Measurements from ENCODE around the gene PTPRN2. TPM values are rescaled to one million over a fixed set of nuclear protein-coding genes. Genes with fewer than 3 reads are reported as not detected.

PTPRN2 gene
- total and polyA plus RNA-seq, 2 of the 8 experiments (the other 6 are each of a cell fraction or from before 2014, with no cell fraction given): 2.6 to 4.5 TPM

- H3K23ac ChIP-seq (ENCODE audit: insufficient read length): no peak overlapping the region
- no peak overlapping the region for H3K9ac ChIP-seq (replicated peaks in 1 of 4; ENCODE audit: extremely low read depth in 1 of 4, low read depth in 3 of 4, low read length in 3 of 4)
- H3K4me3 ChIP-seq (ENCODE audit: extremely low read depth in 1 of 4, insufficient read depth in 2 of 4, low read depth in 3 of 4, low read length in 4 of 4): no peak overlapping the region
- FAIRE-seq: no peak
- H2BK5ac ChIP-seq (ENCODE audit: low read depth, low read length): no peak overlapping the region
- no peak overlapping the region for H3K4ac ChIP-seq (replicated peaks; ENCODE audit: insufficient read length, low read depth, low read length)
- 87% methylated on average over 27 of the region's 28 CpGs; no CpG with 5 or more reads in 1 of the 2 experiments for WGBS, 2 experiments (ENCODE audit: extremely low coverage in 1 of 2, insufficient coverage in 1 of 2, insufficient read length in 1 of 2, insufficient replicate concordance in 2 of 2, low coverage in 1 of 2, low lambda C conversion rate in 2 of 2, missing lambda C conversion rate in 1 of 2)
- H4K8ac ChIP-seq (ENCODE audit: extremely low read depth, insufficient read depth, low read length): no peak overlapping the region
- no peak overlapping the region for H3K4me2 ChIP-seq (ENCODE audit: insufficient read depth in 1 of 2, low read depth in 2 of 2, low read length in 2 of 2)
- no peaks in the 10 kb centered on the region for H3K36me3 ChIP-seq (ENCODE audit: control insufficient read depth in 2 of 4, insufficient read depth in 4 of 4, low read length in 3 of 4)
- peaks cover 3% of the 10 kb centered on the region; the same call in 1 of the 2 replicates for H3K23me2 ChIP-seq (ENCODE audit: low read depth, low read length)
- no peak overlapping the region for H4K91ac ChIP-seq (replicated peaks; ENCODE audit: insufficient read length, low read length)
- no peaks in the 10 kb centered on the region for H4K20me1 ChIP-seq (replicated peaks in 1 of 2; ENCODE audit: control insufficient read depth in 1 of 2, insufficient read depth in 2 of 2, low read length in 2 of 2)
- H3K9me3 ChIP-seq (ENCODE audit: insufficient read depth in 2 of 2, low read depth in 1 of 2, low read length in 1 of 2): peaks cover 6 to 53% of the 10 kb centered on the region in 2 experiments; a peak in 2 of 4 replicates
- H3K4me1 ChIP-seq (replicated peaks in 1 of 4; ENCODE audit: control insufficient read depth in 3 of 4, insufficient read depth in 4 of 4, low read length in 3 of 4): no peaks in the 10 kb centered on the region; a peak in 1 of 7 replicates
- ChIA-PET POLR2A (ENCODE audit: partially characterized antibody) (no interaction called here), CTCF (ENCODE audit: partially characterized antibody) (interaction anchor here (0.5 kb wide), 1 partner anchor 200 kb away, joined by 3 read pairs; no protein-coding TSS in a partner anchor)
- H3K79me1 ChIP-seq (ENCODE audit: low read depth, low read length): no peaks in the 10 kb centered on the region
- H2AFZ ChIP-seq (ENCODE audit: low read length): no peak overlapping the region
- H3K56ac ChIP-seq (replicated peaks; ENCODE audit: insufficient read length, low read depth, low read length): no peak overlapping the region
- H2AK5ac ChIP-seq (ENCODE audit: low read depth, low read length): no peak overlapping the region
- no peak overlapping the region for H2BK15ac ChIP-seq (ENCODE audit: low read length)
- H2BK120ac ChIP-seq (replicated peaks; ENCODE audit: low read depth, low read length): no peak overlapping the region
- no peak overlapping the region for H3K18ac ChIP-seq (ENCODE audit: extremely low read depth, low read length)
- H3K27ac ChIP-seq (ENCODE audit: low read depth, low read length): no peak overlapping the region
- no peaks in the 10 kb centered on the region for H3K79me2 ChIP-seq (ENCODE audit: control insufficient read depth in 1 of 2, insufficient read depth in 2 of 2, low read length in 2 of 2)
- no peak overlapping the region for H2BK12ac ChIP-seq (ENCODE audit: low read depth, low read length)
- no peak for DNase-seq (ENCODE audit: low read depth in 1 of 2, low spot score in 2 of 2)
- no peak overlapping the region for H2BK20ac ChIP-seq (ENCODE audit: low read length)
- H4K5ac ChIP-seq (ENCODE audit: insufficient read length, low read depth, low read length): no peak overlapping the region
- no peaks in the 10 kb centered on the region; a peak in 1 of 7 replicates for H3K27me3 ChIP-seq (replicated peaks in 1 of 4; ENCODE audit: control insufficient read depth in 3 of 4, extremely low read depth in 1 of 4, insufficient read depth in 3 of 4, low read length in 3 of 4)
- H3K14ac ChIP-seq (ENCODE audit: insufficient read length): no peak overlapping the region
- no peak for TF ChIP-seq BCL11A (IDR thresholded peaks at IDR 0.05; ENCODE audit: low read depth in 2 of 2, low read length in 2 of 2)
- no peak for TF ChIP-seq CHD2 (IDR thresholded peaks at IDR 0.05; ENCODE audit: low read length)
- no peak for TF ChIP-seq SP2 (IDR thresholded peaks at IDR 0.05; ENCODE audit: low read length)
- no peak for TF ChIP-seq NRF1 (IDR thresholded peaks at IDR 0.05; ENCODE audit: low read depth, low read length)
- TF ChIP-seq RAD21 (IDR thresholded peaks at IDR 0.05 in 1 of 2, conservative IDR thresholded peaks at IDR 0.05 in 1 of 2; ENCODE audit: low read depth in 2 of 2, low read length in 2 of 2): no peak
Observed at GRCh38 chr7:158083526-158084310, 503.9 kb downstream of the PTPRN2 start.

All from H1 (cell line).